Stimulated activated naive CD8-positive, alpha-beta T cell treated with anti-CD3 and anti-CD28 coated beads, Interleukin-15, Interleukin-2, amounts not matched to agents 100 U/mL and 50 U/mL, for 24 hours (primary cell): ENCODE measurements around the gene SEPTIN14.
"Not testable (repeated sequence)": the region's sequence is repeated elsewhere in the genome, so short reads cannot be mapped to it uniquely, and the experiment has no call there.

ENCODE experiments used
- ATAC-seq: fragments of 150-1000 bp; cut with Tn5 transposase; one replicate; pipeline ENCODE4 v1.10.0; 2021
- DNase-seq: peaks from one replicate; pipeline ENCODE4 v3.0.0; 2021

The SEPTIN14 gene

GRCh38 chr7:55862652-55863051 lies at the start of gene SEPTIN14:
SEPTIN14 (minus strand) TSS chr7:55862752; CDS start chr7:55861996, 756 bp downstream.
- not testable (repeated sequence) for ATAC-seq, DNase-seq

GRCh38 chr7:55903985-55904759 lies 41.6 kb upstream of the SEPTIN14 start:
- DNase-seq = no peak
- ATAC-seq = no peak

DNA sequence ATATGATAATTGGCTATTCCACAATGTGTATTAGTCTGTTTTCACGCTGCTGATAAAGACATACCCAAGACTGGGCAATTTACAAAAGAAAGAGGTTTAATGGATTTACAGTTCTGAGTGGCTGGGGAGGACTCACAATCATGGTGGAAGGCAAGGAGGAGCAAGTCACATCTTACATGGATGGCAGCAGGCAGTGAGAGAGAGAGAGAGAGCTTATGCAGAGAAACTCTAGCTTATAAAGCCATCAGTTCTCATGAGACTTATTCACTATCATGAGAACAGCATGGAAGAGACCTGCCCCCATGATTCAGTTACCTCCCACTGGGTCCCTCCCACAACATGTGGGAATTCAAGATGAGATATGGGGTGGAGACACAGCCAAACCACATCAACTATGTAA lies 38.5 kb upstream of the SEPTIN14 start:
- DNase-seq, ATAC-seq: not testable (repeated sequence)

GRCh38 chr7:55898287-55898686 lies 35.7 kb upstream of the SEPTIN14 start:
- ATAC-seq (no peak), DNase-seq (no peak)

- no peak for ATAC-seq
- DNase-seq = no peak
These were observed 32.5 kb upstream of the SEPTIN14 start for GRCh38 chr7:55895021-55895420.

- no peak for DNase-seq
- ATAC-seq = no peak
These were observed 31.4 kb upstream of the SEPTIN14 start for GRCh38 chr7:55893940-55894339.

GRCh38 chr7:55888378-55888777 lies 25.8 kb upstream of the SEPTIN14 start:
- not testable (repeated sequence) for ATAC-seq, DNase-seq

DNA sequence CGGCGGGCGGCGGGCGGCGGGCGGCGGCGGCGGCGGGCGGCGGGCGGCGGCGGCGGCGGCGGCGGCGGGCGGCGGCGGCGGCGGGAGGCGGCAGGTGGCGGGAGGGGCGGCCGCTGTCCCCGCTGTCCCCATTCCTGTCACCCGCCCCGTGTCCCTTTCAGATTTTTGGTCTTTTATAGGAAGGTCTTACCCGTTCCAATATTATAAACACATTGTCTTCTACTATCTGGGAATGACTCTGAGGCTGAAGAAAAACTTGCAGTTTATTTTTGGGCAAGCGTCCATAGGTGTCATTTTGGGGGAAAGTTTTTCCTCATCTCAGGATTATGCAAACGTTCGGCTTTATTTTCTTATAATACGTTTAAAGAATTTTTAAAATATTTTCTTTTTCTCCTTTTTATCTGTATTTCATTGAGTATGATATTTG lies 25.3 kb upstream of the SEPTIN14 start:
- no peak for DNase-seq

GRCh38 chr7:55884321-55884720 lies 21.8 kb upstream of the SEPTIN14 start:
- DNase-seq (no peak), ATAC-seq (no peak)

More for the DNA sequence above, 25.3 kb upstream of the SEPTIN14 start:
- no peak for ATAC-seq

- DNase-seq = no peak
- ATAC-seq = no peak
These were observed 16.1 kb upstream of the SEPTIN14 start for GRCh38 chr7:55878691-55879090.

DNA sequence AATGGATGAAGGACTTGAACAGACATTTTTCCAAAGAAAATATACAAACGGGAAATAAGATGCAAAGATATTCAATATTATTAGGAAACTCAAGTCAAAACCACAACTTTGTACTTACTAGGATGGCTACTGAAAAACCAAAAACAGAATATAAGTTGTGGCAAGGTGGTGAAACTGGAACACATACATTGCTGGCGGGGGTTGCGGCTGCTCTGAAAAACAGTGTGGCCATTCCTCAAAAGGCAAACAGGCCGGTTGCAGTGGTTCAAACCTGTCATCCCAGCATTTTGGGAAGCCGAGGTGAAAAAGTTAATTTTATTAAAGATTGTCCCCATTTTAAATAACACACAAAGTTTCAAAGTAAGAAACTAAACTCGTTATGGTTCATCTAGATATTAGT lies 14.8 kb upstream of the SEPTIN14 start:
- no peak for ATAC-seq
- no peak for DNase-seq

DNA sequence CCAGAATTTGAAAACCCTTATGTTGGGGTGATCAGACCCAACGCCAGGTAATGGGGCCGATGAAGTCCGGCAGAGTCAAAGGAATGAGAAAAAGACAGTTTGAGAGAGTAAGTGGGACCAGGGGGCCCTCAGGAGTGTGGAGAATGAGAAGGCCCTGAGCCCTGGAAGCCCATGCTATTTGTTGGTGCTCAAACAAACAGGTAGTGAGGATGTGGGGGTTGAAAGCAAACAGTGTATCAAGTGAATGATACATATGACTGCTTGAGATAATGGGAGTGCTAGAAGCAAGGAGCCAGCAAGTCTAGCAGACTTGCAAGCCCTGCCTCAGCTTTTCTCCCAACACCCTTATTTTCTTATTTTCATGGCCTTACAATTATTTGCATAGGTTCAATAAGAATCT lies 11.2 kb upstream of the SEPTIN14 start:
- no peak for ATAC-seq
- no peak for DNase-seq

GRCh38 chr7:55871932-55872485 lies 9.5 kb upstream of the SEPTIN14 start:
- ATAC-seq (no peak), DNase-seq (no peak)

- ATAC-seq, DNase-seq: not testable (repeated sequence)
These were observed 6.4 kb upstream of the SEPTIN14 start for GRCh38 chr7:55868989-55869388.

GRCh38 chr7:55845164-55845563 lies 17.4 kb downstream of the SEPTIN14 start:
- not testable (repeated sequence) for ATAC-seq, DNase-seq

DNA sequence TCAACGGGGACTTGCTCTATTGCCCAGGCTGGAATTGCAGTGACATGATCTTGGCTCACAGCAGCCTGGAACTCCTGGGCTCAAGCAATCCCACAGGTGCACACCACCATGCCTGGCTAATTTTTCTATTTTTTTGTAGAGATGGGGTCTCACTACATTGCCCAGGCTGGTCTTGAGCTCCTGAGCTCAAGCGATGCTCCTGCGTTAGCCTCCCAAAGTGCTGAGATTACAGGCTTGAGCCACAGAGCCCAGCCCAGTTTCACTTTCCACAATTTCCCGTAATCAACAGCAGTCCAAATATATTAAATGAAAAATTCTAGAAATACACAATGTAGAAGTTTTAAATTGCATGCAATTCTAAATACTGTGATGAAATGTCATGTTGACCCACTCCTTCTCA lies 24.0 kb downstream of the SEPTIN14 start:
- ATAC-seq = no peak
- DNase-seq = no peak

GRCh38 chr7:55827577-55827976 lies 35.0 kb downstream of the SEPTIN14 start:
- no peak for DNase-seq

GRCh38 chr7:55818686-55819085 lies 43.9 kb downstream of the SEPTIN14 start:
- DNase-seq (no peak), ATAC-seq (no peak)

More at GRCh38 chr7:55827577-55827976, 35.0 kb downstream of the SEPTIN14 start:
- no peak for ATAC-seq

- not testable (repeated sequence) for DNase-seq, ATAC-seq
These were observed 65.3 kb downstream of the SEPTIN14 start for GRCh38 chr7:55797260-55797659.

- ATAC-seq (no peak), DNase-seq (no peak)
These were observed 68.0 kb downstream of the SEPTIN14 start for GRCh38 chr7:55794527-55794926.

DNA sequence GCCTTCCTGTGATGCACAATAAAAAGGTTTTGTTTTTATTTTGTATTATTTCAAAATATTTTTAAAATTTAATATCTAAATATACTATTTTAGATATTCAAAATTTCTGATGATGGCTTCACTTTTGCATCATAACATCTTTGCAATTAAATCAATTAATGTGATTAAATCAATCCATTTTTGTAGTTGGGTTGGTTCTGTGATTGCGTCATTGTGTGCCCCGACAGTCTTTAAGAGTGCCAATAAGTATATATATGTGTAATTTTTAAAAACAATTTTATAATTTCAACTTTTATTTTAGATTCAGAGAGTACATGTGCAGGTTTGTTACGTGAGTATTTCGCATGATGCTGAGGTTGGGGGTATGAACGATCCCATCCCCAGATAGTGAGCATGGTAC lies 70.5 kb downstream of the SEPTIN14 start:
- DNase-seq = no peak
- ATAC-seq = no peak

GRCh38 chr7:55787796-55788195 lies 74.8 kb downstream of the SEPTIN14 start:
- DNase-seq = no peak
- no peak for ATAC-seq

- no peak for DNase-seq
- no peak for ATAC-seq
These were observed 75.7 kb downstream of the SEPTIN14 start for GRCh38 chr7:55786901-55787300.

GRCh38 chr7:55785444-55785843 lies 77.1 kb downstream of the SEPTIN14 start:
- DNase-seq, ATAC-seq: not testable (repeated sequence)
